ENCODE data around the gene AQP1. TPM values are rescaled to one million over a fixed set of nuclear protein-coding genes. Genes with fewer than 3 reads are reported as not detected.

Gene AQP1
- total and polyA plus RNA-seq, 4 donors, result 8.9 to 76.3 (median 23.5) TPM

GRCh38 chr7:30864101-30864500 is 47.6 kb upstream of the AQP1 start:
- TF ChIP-seq RXRA (IDR thresholded peaks at IDR 0.05), result no peak
- no peak for TF ChIP-seq REST (IDR thresholded peaks at IDR 0.05)
- no peak for TF ChIP-seq HNF4A (conservative IDR thresholded peaks at IDR 0.05)
- TF ChIP-seq SP1 (IDR thresholded peaks at IDR 0.05), result no peak
- no peak for TF ChIP-seq FOXA2 (IDR thresholded peaks at IDR 0.05)
- no peak for TF ChIP-seq GABPA (IDR thresholded peaks at IDR 0.05 in 1 of 2, conservative IDR thresholded peaks at IDR 0.05 in 1 of 2)
- TF ChIP-seq TAF1 (conservative IDR thresholded peaks at IDR 0.05), result no peak
- TF ChIP-seq YY1 (IDR thresholded peaks at IDR 0.05), result no peak
- TF ChIP-seq ZBTB33 (IDR thresholded peaks at IDR 0.05), result no peak
- TF ChIP-seq ATF3 (IDR thresholded peaks at IDR 0.05), result no peak
- no peak for TF ChIP-seq HNF4G (IDR thresholded peaks at IDR 0.05)
- TF ChIP-seq JUND (IDR thresholded peaks at IDR 0.05), result no peak
- TF ChIP-seq RAD21 (IDR thresholded peaks at IDR 0.05), result no peak
- no peak for TF ChIP-seq MAX (IDR thresholded peaks at IDR 0.05)
- TF ChIP-seq CTCF (IDR thresholded peaks at IDR 0.05; ENCODE audit: low read depth, low read length, missing input control), result no peak
- TF ChIP-seq EGR1 (IDR thresholded peaks at IDR 0.05; ENCODE audit: low read depth in 2 of 2), result no peak
- Histone ChIP-seq H3K4me1 (ENCODE audit: control insufficient read depth in 4 of 4, insufficient read depth in 4 of 4, low read length in 3 of 4) (peaks cover 10 to 22% (median 15%) of the 10 kb centered on the region in 4 donors), H3K4me3 (ENCODE audit: low read depth in 1 of 3, low read length in 3 of 3) (no peak overlapping the region), H3K27ac (ENCODE audit: low read depth in 1 of 2, low read length in 2 of 2) (no peak overlapping the region), H3K9ac (ENCODE audit: low read depth in 1 of 2, low read length in 2 of 2) (no peak overlapping the region), H3K36me3 (ENCODE audit: control insufficient read depth in 4 of 4, insufficient read depth in 3 of 4, low read depth in 1 of 4, low read length in 3 of 4) (no peaks in the 10 kb centered on the region), H3K9me3 (ENCODE audit: control insufficient read depth in 4 of 4, low read length in 3 of 4) (no peaks in the 10 kb centered on the region), H3K27me3 (ENCODE audit: control insufficient read depth in 4 of 4, insufficient read depth in 4 of 4, low read length in 3 of 4) (no peaks in the 10 kb centered on the region)
- WGBS, result 94% methylated on average over 3 of the region's 3 CpGs
- DNase-seq (ENCODE audit: low spot score), result no peak

GRCh38 chr7:30865076-30865475 is 46.6 kb upstream of the AQP1 start:
- Histone ChIP-seq H3K4me3 (ENCODE audit: low read depth in 1 of 3, low read length in 3 of 3) (no peak overlapping the region), H3K4me1 (ENCODE audit: control insufficient read depth in 4 of 4, insufficient read depth in 4 of 4, low read length in 3 of 4) (peaks cover 10 to 22% (median 15%) of the 10 kb centered on the region in 4 donors), H3K36me3 (ENCODE audit: control insufficient read depth in 4 of 4, insufficient read depth in 3 of 4, low read depth in 1 of 4, low read length in 3 of 4) (no peaks in the 10 kb centered on the region), H3K9me3 (ENCODE audit: control insufficient read depth in 4 of 4, low read length in 3 of 4) (no peaks in the 10 kb centered on the region), H3K27ac (ENCODE audit: low read depth in 1 of 2, low read length in 2 of 2) (no peak overlapping the region), H3K9ac (ENCODE audit: low read depth in 1 of 2, low read length in 2 of 2) (no peak overlapping the region), H3K27me3 (ENCODE audit: control insufficient read depth in 4 of 4, insufficient read depth in 4 of 4, low read length in 3 of 4) (no peaks in the 10 kb centered on the region)
- TF ChIP-seq SP1 (IDR thresholded peaks at IDR 0.05) (no peak), GABPA (IDR thresholded peaks at IDR 0.05 in 1 of 2, conservative IDR thresholded peaks at IDR 0.05 in 1 of 2) (no peak), JUND (IDR thresholded peaks at IDR 0.05) (no peak), ATF3 (IDR thresholded peaks at IDR 0.05) (no peak), ZBTB33 (IDR thresholded peaks at IDR 0.05) (no peak), HNF4A (conservative IDR thresholded peaks at IDR 0.05) (no peak), YY1 (IDR thresholded peaks at IDR 0.05) (no peak), REST (IDR thresholded peaks at IDR 0.05) (no peak)
- WGBS, result 90% methylated on average over 4 of the region's 4 CpGs
- DNase-seq (ENCODE audit: low spot score), result no peak
